Measurements from ENCODE around the gene FOXD1.
"Not testable (repeated sequence)": the region's sequence is repeated elsewhere in the genome, so short reads cannot be mapped to it uniquely, and the experiment has no call there.

Gene FOXD1

GRCh38 chr5:73464016-73464745 is 15.6 kb upstream of the FOXD1 start:
- DNase-seq (ENCODE audit: low read depth in 4 of 4, low spot score in 1 of 4), result no peak

DNA sequence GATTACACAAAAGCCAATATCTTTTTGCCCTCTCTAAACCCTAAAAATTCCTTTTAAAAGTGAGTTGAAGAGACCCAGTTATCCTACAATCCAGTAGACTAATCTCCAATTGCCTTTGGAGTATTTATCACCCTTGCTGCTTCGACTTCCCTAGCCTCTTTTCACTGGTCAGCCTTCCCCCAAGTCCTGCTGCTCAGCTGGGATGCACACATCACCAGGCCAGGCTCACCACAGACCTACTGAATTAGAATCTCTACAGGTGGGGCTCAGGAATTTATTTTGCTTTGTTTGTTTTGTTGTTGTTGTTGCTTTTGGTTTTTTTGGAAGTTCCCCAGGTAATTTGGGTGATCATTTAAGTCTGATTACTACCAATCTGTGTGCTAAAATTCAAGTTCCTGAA is 11.6 kb upstream of the FOXD1 start:
- no peak for DNase-seq (ENCODE audit: low read depth in 4 of 4, low spot score in 1 of 4)

- DNase-seq (ENCODE audit: low read depth in 4 of 4, low spot score in 1 of 4), result no peak
Observed at GRCh38 chr5:73459366-73459765, 10.8 kb upstream of the FOXD1 start.

- not testable (repeated sequence) for DNase-seq (ENCODE audit: low read depth in 4 of 4, low spot score in 1 of 4)
Observed at GRCh38 chr5:73456462-73456861, 7.9 kb upstream of the FOXD1 start.

GRCh38 chr5:73454379-73455036 is 5.9 kb upstream of the FOXD1 start:
- DNase-seq (ENCODE audit: low read depth in 4 of 4, low spot score in 1 of 4), result no peak

DNA sequence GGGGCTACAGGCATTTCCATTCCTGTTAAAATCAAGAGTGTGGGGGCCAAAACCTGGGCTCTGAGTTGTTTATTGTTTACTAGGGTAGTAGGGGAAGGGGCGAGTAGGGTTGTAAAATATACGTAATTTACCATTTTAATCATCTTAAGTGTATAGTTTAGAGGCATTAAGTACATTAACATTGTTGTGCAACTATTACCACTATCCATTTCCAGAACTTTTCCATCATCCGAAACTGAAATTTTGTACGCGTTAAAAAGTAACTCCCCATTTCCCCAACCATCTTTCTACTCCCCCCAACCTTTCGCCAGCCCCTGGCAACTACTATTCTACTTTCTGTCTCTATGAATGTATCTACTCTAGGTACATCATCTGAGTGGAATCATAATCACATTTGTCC is 3.6 kb upstream of the FOXD1 start:
- DNase-seq (ENCODE audit: low read depth in 4 of 4, low spot score in 1 of 4), result no peak

- peak in 3 of 4 experiments; percentile 44 to 58 (median 47) for DNase-seq (ENCODE audit: low read depth in 4 of 4, low spot score in 1 of 4)
Observed at GRCh38 chr5:73451224-73452130, 2.9 kb upstream of the FOXD1 start.

DNA sequence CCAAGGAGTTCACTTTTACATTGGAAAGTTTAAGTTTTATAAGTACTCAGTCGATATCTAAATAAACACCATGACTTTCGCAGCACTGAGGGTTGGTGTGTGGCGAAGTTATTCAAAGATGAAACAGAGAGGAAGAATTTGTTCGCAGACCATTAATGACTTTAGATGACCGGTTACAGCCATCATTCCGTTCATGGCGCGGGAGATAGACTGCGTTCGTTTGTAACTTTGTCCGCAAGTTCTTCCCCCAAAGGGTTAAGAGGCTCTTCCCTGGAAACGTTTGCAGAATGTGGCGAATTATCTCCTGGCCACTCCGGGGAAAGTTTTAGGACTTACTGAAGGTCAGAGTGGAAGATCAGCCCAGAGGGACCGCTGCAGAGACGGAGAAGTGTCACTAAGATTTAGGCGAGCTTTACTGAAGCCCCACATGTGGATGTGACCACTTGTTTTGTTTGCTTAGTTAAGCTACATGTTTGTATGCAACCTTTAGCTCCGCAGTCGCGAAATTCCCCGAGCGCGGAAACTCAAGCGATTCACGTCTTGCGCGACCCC is 2.2 kb upstream of the FOXD1 start:
- DNase-seq (ENCODE audit: low read depth in 4 of 4, low spot score in 1 of 4), result no peak

DNA sequence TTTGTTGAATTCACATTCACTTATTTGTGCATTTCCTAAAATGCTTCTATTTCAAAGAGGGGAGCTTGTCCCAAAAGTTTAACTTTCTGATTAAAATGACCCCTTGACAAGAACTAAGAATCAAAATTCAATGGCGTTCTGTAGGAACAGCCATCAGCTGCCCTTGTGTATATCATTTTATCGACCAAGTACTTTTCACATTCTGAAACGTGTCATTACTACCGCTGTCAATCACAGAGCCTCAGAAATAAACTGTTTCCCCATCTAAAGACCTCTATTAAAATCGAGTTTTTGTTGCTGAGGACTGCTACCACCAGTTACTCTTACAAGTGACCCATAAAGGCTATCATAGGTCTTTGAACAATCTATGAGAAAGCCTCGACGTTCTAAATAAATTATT is 1.6 kb upstream of the FOXD1 start:
- DNase-seq (ENCODE audit: low read depth in 4 of 4, low spot score in 1 of 4), result no peak

DNA sequence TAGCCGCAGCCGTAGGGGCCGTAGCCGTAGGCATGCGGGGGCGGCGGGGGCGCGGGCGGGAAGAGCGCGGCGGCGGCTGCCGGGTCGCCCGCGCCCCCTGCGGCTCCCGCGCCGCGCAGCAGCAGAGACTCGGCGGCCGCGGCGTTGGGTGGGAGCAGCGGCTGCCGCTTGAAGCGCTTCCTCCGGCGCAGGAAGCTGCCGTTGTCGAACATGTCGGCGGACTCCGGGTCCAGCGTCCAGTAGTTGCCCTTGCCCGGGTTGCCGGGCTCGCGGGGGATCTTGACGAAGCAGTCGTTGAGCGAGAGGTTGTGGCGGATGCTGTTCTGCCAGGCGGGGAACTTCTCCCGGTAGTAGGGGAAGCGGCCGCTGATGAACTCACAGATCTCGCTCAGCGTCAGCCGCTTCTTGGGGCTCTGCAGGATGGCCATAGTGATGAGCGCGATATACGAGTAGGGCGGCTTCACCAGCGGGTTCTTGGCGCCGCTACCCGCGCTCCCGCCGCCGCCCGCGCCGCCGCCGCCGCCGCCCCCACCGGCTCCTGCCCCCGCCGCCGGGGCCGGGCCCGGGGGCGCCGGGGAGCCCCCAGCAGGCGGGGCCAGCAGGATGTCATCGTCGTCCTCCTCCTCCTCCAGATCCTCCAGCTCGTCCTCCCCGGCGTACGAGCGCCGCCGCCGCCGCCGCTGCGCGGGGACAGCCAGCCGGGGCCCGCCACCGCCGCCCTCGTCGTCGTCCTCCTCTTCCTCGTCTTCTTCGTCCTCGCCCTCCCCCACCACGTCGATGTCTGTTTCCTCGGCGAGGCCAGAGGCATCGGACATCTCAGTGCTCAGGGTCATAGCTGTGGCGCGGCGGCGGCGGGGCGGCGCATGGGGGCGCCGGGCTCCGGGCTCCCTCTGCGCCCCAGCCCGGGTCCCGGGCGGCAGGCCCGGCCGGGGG is 781 bp downstream of the FOXD1 start:
- DNase-seq (ENCODE audit: low read depth in 4 of 4, low spot score in 1 of 4), result no peak

DNA sequence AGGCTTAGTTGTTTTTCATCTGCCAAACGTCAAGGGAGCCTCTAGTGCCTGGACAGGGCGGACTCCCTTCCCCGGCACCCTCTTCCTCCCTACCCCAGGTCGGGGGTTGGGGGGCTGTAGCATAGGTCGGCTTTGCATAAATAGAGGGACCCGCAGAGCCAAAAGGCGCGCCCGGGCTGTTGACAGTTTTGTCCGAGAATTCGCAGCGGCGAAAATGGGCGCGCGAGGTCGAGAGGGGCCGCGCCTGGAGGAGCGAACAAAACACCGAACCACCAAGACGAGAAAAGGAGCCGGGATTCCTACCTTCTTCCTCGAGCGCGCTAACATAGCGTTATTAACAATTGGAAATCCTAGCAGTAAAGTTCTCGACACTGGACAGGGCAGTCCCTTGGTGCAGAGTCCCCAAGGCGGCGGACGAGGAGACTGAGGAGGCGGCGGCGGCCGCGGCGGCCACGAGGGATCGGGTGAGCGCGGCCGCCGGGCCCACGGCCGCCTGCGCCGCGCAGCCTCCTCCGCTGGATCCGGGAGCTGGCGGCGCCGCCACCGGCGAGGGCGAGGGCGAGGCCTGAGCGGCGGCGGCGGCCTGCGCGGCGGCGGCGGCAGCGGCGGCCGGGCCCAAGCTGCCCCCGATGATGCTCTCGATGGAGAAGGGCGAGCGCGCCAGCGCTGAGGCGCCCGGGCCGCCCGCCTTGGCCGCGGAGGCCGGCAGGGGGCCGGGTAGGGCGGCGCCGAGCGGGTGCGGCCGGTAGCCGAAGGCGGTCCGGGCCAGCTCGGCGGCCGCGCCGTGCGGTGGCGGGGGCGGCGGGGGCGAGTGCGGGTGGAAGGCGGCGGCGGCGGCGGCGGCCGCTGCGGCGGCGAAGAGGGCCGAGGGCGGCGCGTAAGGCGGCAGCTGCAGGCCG is 1.7 kb downstream of the FOXD1 start:
- no peak for DNase-seq (ENCODE audit: low read depth in 4 of 4, low spot score in 1 of 4)

- no peak for DNase-seq (ENCODE audit: low read depth in 4 of 4, low spot score in 1 of 4)
Observed at GRCh38 chr5:73445665-73446630, 2.6 kb downstream of the FOXD1 start.

GRCh38 chr5:73444499-73445438 is 3.8 kb downstream of the FOXD1 start:
- DNase-seq (ENCODE audit: low read depth in 4 of 4, low spot score in 1 of 4), result no peak

DNA sequence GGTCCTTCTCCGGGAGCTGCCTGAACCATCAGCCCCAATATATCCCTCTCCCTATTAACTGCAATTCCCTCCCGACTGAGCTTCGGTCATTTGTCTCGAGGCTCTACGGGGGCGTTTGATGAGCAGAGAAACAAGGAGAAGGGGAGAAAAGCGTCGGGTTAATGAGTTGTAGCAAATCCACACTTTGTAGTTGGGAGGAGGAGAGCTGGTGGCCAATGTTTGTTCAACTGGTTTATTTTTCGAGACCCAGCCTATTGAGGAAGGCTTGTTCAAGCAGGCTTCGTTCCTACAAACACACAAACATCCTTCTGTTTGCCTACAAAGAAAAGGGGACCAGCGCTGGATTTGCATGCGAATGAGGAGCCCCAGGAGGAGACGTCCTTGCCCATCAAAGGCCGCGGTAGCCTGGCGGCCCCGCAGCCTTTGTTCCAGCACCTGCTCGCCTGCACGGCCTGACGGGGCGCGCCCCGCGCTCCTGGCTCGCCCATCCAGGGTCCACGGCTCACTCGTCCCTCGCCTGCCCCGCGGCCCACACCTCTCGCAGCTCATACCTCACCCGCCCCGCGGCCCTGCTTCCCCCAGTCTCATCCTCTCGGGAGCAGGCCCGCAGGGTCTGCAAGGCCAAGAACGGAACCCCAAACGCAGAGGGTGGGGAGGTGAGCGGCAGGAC is 4.6 kb downstream of the FOXD1 start:
- DNase-seq (ENCODE audit: low read depth in 4 of 4, low spot score in 1 of 4), result no peak

DNA sequence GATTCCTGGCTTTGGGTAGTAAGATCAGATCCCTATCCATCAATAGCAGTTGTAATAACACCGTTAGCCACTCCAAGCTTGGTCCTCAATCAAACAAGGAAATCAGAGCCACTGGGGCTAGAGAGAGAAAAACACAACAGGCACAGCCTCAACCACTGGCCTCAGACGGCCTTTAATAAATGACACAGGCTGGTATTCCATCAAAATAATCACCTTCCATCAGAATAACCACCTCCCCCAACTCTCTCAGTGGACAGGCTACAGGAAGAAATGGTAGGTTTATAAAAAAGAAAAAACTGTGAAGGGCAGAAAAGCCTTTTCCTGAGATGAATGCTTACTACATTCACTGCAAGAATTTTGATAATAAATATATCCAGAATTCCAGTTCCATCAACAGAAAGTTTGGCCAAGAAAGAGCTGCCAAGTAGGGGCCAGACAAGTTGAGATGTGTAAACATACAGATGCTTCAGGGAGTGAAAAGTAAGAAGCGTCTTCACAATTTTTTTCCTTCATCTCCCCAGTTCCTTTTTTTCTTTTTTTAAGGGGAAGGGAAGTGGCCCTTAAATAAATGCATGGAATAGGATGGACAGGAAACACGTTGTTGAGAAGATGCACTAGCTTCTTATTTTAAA is 5.5 kb downstream of the FOXD1 start:
- no peak for DNase-seq (ENCODE audit: low read depth in 4 of 4, low spot score in 1 of 4)

DNA sequence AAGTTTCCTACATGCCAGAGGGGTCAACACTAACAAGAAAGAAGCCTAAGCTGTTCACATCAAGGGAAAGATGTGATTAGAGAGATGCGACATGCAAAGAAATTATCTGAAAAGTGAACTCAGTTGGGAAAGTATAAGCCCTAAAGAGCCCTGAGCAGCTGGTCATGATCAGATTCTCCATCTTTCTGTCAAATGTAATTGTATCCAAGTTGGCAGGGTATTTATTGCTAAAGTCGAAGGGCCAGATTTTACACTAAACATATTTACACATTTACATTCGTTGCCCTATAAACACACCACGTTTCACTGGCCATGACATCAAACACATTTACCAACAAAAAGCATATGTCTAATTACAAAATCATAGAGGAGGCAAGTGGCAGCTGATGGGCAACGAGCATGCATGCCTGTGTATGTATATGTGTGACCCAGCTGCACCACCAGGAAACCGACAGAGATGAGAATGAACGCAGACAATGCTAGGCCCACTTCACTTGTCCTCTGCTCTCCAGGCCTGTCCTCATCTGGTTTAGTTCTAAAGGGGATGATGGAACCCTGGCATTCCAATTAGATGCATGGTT is 6.3 kb downstream of the FOXD1 start:
- DNase-seq (ENCODE audit: low read depth in 4 of 4, low spot score in 1 of 4), result no peak
